Fibroblast of pulmonary artery (primary cell): Measurements from ENCODE around the gene LTBP1.

Source experiments
- DNase-seq: peaks from one replicate; pipeline ENCODE4 v3.0.0-alpha.2; 2010; ENCODE audit warnings: low read depth
- H3K4me3 ChIP-seq: replicated peaks from 2 replicates; pipeline ENCODE4 v1.5.1; 2011; ENCODE audit warnings: low read depth, mild to moderate bottlenecking, control low read depth, low read length, moderate library complexity
- TF ChIP-seq, protein P1 (sequence below): IDR thresholded peaks from 2 replicates; pipeline ENCODE4 v1.5.1; 2011; ENCODE audit warnings: mild to moderate bottlenecking, control low read depth, low read length, inconsistent platforms; ENCODE audit errors: missing control alignments

The LTBP1 gene

DNA sequence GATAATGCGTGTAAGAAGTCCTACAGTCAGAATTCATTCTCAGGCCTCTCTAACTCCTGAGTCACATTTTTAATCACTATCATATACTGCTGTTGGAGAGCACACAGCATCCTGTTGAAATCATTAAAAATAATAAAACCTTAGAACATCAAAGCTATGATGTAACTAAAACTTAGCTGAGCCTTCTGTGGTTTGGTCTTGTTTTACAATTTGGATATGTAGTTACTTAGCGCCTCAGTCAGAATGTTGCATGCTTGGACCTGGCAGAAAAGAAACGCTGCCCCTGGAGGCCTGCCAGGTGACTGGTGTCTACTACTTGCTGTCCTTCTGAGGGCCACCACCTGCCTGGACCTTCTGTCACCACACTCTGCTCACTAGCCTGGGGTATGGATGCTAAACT lies 268.5 kb downstream of the LTBP1 start:
- H3K4me3 ChIP-seq, result no peak overlapping the region
- peak; percentile 89 for DNase-seq
- TF ChIP-seq, protein P1, sequence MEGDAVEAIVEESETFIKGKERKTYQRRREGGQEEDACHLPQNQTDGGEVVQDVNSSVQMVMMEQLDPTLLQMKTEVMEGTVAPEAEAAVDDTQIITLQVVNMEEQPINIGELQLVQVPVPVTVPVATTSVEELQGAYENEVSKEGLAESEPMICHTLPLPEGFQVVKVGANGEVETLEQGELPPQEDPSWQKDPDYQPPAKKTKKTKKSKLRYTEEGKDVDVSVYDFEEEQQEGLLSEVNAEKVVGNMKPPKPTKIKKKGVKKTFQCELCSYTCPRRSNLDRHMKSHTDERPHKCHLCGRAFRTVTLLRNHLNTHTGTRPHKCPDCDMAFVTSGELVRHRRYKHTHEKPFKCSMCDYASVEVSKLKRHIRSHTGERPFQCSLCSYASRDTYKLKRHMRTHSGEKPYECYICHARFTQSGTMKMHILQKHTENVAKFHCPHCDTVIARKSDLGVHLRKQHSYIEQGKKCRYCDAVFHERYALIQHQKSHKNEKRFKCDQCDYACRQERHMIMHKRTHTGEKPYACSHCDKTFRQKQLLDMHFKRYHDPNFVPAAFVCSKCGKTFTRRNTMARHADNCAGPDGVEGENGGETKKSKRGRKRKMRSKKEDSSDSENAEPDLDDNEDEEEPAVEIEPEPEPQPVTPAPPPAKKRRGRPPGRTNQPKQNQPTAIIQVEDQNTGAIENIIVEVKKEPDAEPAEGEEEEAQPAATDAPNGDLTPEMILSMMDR, result no peak

DNA sequence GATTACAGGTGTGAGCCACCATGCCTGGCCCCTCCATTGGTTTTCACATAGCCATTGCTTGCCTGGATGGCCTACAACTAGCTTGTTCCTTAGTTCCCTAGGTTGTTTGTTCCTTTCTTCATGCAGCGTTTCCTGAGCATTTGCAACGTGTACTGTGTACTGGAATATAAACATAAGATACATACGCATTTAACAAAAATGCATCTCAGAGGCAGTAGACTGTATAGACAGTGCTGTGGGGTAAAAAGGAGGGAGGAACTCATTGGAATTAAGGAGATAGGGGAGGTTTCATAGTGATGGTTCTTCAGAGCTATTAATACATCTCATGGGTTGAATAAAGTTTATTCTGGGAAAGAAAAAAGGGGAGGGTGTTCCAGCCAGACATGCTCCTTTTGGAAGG lies 269.2 kb downstream of the LTBP1 start:
- no peak for DNase-seq
- TF ChIP-seq, protein P1, result no peak
- H3K4me3 ChIP-seq, result no peak overlapping the region

DNA sequence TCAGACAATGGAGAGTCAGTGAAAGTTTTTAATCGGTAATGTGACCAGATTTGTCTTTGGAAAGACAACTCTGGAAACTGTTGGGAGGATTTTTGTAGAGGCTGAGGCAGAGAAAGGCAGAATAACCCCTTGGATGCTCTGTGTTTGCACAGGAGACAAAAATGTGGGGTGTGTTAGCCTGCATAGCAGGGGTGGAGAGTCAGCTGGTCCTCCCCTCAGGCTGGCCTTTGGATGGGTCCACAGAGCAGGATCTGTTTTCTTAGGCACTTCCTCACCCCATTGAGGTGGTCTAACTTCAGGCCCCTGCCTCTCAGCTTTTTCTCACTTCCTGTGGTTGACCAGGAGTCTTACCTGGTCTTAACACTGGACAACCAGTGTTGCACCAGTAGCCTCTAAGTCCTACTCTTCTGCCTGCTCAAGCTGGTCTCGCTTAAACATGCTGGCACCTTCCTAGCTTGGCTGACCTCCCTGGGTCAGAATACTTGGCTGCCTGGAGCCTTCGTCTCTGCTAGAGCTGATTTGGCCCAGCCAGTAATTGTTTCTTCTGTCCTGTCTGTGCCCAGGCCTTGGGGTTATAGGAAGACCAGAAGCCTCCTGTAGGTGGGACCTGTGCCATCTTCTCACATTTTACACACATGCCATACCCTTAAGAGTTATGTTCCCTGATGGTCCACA lies 269.9 kb downstream of the LTBP1 start:
- peak; percentile 47 for DNase-seq
- H3K4me3 ChIP-seq, result no peak overlapping the region
- TF ChIP-seq, protein P1, result no peak

DNA sequence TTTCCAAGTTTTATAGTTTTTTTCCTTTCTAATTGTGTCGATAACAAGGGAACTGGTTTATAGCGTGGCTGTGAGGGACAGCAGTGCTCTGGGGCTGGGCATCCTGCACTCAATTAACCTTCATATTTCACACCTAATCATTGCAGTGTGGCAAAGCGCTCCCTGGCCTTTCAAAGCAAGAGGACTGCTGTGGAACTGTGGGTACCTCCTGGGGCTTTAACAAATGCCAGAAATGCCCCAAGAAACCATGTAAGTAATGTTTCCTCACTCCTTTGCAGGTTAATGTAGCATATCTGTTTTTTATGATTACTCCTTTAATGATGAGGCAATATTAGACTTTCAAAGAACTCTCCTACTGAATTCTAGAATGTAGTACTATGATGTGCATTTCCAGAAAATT lies 270.7 kb downstream of the LTBP1 start:
- no peak for DNase-seq
- no peak overlapping the region for H3K4me3 ChIP-seq
- TF ChIP-seq, protein P1, result no peak

DNA sequence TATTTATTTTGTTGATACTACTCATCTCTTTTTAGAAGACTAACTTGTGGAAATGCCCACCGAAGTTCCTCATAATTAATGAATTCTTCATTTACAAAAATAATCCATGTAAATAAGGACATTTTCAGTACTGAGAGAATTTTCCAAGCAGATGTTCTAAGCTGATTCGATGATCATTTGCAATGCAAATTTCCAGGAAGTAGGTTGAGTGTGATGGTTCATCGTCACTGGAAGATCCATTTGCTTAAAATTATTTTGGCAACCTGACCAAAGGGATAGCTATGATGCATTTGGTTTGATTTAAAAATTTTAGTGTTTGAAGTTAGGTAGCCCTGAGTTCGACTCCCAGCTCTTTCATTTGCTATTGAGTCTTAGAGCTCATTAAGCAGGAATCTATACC lies 272.4 kb downstream of the LTBP1 start:
- TF ChIP-seq, protein P1, result no peak

DNA sequence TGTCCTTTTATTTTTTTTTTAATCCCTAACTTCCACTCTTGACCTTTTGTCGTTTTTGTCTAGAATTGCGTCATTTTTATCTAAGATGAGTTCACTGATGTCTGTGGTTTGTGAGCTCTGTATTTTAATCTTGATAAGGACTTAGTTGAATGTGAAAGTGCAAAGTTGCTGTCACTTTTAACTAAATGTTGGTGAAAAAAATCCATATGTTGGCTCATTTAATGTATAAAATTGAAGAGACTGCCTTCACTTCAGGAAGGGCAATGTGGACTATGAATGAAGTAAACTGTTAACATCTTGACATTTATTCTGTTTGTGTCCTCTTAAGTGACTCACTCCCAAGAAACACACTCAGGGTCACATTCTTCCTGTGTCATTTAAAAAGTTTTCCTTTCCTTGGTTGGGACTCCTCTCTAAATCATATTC lies 273.1 kb downstream of the LTBP1 start:
- peak; percentile 33 for DNase-seq
- TF ChIP-seq, protein P1, result no peak
- no peak overlapping the region for H3K4me3 ChIP-seq

More for the DNA sequence above, 272.4 kb downstream of the LTBP1 start:
- H3K4me3 ChIP-seq, result no peak overlapping the region
- no peak for DNase-seq

DNA sequence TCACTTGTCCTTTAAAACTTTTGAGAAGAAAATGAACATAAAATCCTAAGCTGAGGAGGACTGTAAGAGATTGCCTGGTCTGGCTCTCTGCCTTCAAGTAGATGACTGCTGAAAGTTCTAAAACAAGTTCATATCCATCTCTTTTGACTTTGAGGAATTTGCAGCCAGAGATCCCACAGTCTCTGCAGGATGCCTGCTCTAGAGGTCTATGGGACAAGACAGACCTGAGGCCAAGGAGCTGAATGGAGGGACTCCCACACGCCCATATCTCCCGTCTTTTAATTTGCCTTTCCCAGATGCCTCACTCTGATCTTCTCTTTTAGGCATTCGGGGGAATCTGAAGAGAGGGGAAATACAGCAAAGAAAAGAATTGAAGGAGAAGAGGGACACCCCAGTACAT lies 273.8 kb downstream of the LTBP1 start:
- DNase-seq, result peak; percentile 29
- H3K4me3 ChIP-seq, result no peak overlapping the region
- TF ChIP-seq, protein P1, result no peak
